ENCODE measurements around the gene POLN. TPM values are rescaled to one million over a fixed set of nuclear protein-coding genes. Genes with fewer than 3 reads are reported as not detected.

POLN gene
- total RNA-seq, 2 experiments from 2014 or later = 4.0 to 4.4 TPM

- H3K4me1 ChIP-seq (ENCODE audit: insufficient read depth, low read length, poor library complexity, severe bottlenecking) = no peaks in the 10 kb centered on the region
- ChIA-PET CTCF (ENCODE audit: unreplicated experiment) (no interaction called here), POLR2A (no interaction called here)
- no peak for DNase-seq (ENCODE audit: low spot score)
- H4K20me1 ChIP-seq (ENCODE audit: insufficient read depth, low read length) = no peaks in the 10 kb centered on the region
- BruUV-seq (replicated peaks) = no TSS peak
- no peaks in the 10 kb centered on the region for H3K79me2 ChIP-seq (ENCODE audit: insufficient read depth, low read depth, low read length)
- TF ChIP-seq EZH2phosphoT487 (IDR thresholded peaks at IDR 0.05; ENCODE audit: borderline replicate concordance, low read depth, low read length) = no peak
- TF ChIP-seq, protein P1, sequence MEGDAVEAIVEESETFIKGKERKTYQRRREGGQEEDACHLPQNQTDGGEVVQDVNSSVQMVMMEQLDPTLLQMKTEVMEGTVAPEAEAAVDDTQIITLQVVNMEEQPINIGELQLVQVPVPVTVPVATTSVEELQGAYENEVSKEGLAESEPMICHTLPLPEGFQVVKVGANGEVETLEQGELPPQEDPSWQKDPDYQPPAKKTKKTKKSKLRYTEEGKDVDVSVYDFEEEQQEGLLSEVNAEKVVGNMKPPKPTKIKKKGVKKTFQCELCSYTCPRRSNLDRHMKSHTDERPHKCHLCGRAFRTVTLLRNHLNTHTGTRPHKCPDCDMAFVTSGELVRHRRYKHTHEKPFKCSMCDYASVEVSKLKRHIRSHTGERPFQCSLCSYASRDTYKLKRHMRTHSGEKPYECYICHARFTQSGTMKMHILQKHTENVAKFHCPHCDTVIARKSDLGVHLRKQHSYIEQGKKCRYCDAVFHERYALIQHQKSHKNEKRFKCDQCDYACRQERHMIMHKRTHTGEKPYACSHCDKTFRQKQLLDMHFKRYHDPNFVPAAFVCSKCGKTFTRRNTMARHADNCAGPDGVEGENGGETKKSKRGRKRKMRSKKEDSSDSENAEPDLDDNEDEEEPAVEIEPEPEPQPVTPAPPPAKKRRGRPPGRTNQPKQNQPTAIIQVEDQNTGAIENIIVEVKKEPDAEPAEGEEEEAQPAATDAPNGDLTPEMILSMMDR (conservative IDR thresholded peaks at IDR 0.05; ENCODE audit: low read length) = no peak
- H3K9me2 ChIP-seq (ENCODE audit: insufficient read depth, low read length) = no peaks in the 10 kb centered on the region
- H3K4me2 ChIP-seq (ENCODE audit: low read length) = no peak overlapping the region
- H3K27ac ChIP-seq (ENCODE audit: low read depth, low read length, poor library complexity, severe bottlenecking) = no peak overlapping the region
- no peaks in the 10 kb centered on the region for H3K36me3 ChIP-seq (ENCODE audit: insufficient read depth, low read length)
- H3K4me3 ChIP-seq (ENCODE audit: low read depth, low read length, poor library complexity, severe bottlenecking) = no peak overlapping the region
- no peaks in the 10 kb centered on the region for H3K9me3 ChIP-seq (ENCODE audit: low read length)
- intact Hi-C loops (cut with micrococcal nuclease; ENCODE audit: unreplicated experiment) = no loop called here
- no peak overlapping the region for H2AFZ ChIP-seq (ENCODE audit: low read length)
These were observed 193.1 kb downstream of the POLN start for GRCh38 chr4:2048831-2049230.

DNA sequence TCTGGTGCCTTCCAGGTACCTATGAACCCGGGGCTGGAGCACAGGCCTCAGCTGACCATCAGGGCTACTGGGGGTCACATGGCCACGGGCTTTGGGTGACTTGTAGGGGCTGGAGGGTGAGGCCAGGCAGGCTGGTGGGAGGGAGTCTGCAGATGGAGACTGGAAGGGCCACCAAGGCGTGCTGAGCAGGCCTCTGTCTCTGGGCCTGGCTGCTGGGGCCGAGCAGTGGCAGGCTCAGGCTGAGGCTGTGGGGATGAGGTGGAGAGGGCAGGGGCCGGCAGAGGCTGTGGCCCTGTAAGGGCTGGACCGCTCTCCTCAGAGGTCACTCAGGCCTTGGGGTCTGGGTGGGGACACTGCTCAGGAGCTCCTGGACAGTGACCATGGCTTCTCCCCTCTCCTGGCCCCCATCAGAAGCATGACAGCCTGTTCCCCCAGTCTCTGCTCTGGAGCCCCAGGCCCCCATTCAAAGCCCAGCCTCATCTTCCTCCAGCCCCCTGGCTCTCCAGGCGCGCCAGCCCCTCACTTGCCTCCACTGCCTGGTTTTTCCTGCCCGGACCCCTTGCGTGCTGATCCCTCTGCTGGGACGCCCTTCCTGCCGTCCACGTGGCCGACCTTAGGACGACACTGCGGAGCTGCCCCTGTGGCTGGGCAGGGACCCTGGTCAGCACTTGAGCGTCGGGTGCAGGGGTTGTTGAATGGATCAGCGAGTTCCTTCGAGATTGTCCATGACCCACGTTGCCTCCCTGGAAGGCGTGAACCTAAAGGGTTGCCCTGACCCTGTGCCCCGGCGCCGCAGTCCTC, 193.9 kb downstream of the POLN start:
- Histone ChIP-seq H4K20me1 (ENCODE audit: insufficient read depth, low read length) (no peaks in the 10 kb centered on the region), H2AFZ (ENCODE audit: low read length) (no peak overlapping the region), H3K9me2 (ENCODE audit: insufficient read depth, low read length) (no peaks in the 10 kb centered on the region), H3K79me2 (ENCODE audit: insufficient read depth, low read depth, low read length) (no peaks in the 10 kb centered on the region), H3K4me2 (ENCODE audit: low read length) (no peak overlapping the region), H3K4me1 (ENCODE audit: insufficient read depth, low read length, poor library complexity, severe bottlenecking) (no peaks in the 10 kb centered on the region), H3K27ac (ENCODE audit: low read depth, low read length, poor library complexity, severe bottlenecking) (no peak overlapping the region), H3K36me3 (ENCODE audit: insufficient read depth, low read length) (no peaks in the 10 kb centered on the region), H3K4me3 (ENCODE audit: low read depth, low read length, poor library complexity, severe bottlenecking) (no peak overlapping the region), H3K9me3 (ENCODE audit: low read length) (no peaks in the 10 kb centered on the region)
- intact Hi-C loops (cut with micrococcal nuclease; ENCODE audit: unreplicated experiment) = no loop called here
- POLR2A ChIA-PET = no interaction called here
- no peak for DNase-seq (ENCODE audit: low spot score)
- CTCF ChIA-PET (ENCODE audit: unreplicated experiment) = no interaction called here
- TF ChIP-seq, protein P1 (conservative IDR thresholded peaks at IDR 0.05; ENCODE audit: low read length) = no peak
- no peak for TF ChIP-seq EZH2phosphoT487 (IDR thresholded peaks at IDR 0.05; ENCODE audit: borderline replicate concordance, low read depth, low read length)
- BruUV-seq (replicated peaks) = no TSS peak

DNA sequence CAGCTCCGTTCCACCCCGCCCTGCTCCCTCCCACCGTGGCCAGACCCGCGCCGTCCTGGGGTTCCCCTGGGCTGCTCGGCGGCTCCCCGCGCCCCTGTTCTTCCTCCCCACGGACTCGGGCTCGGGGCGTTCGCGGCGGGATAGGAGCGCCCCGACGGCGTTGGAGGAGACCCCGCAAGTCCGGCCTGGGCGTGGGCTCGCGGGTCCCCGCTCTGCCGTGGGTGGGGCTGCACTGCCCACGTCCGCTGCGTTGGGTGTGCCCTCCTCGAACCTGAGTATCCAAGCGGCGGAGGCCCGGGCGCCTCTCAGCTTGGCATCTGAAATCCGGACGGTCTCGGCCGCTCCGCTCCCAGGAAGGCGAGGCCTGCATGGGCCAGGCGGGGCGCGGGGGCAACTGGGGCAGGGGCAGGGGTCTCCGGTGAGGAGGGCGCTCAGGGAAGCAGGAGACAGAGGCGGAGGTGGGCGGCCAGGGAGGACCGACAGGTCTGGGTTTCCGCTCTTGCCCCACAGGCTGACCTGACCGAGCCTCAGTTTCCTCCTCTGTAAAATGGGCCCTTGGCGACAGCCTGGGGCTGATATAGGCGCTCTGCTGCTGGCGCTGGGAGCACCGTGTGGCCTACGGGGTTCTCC, 194.8 kb downstream of the POLN start:
- BruUV-seq (replicated peaks) = no TSS peak
- Histone ChIP-seq H3K4me1 (ENCODE audit: insufficient read depth, low read length, poor library complexity, severe bottlenecking) (peaks cover 4% of the 10 kb centered on the region), H3K4me3 (ENCODE audit: low read depth, low read length, poor library complexity, severe bottlenecking) (no peak overlapping the region), H3K27ac (ENCODE audit: low read depth, low read length, poor library complexity, severe bottlenecking) (no peak overlapping the region), H3K36me3 (ENCODE audit: insufficient read depth, low read length) (no peaks in the 10 kb centered on the region), H3K9me2 (ENCODE audit: insufficient read depth, low read length) (no peaks in the 10 kb centered on the region), H3K9me3 (ENCODE audit: low read length) (no peaks in the 10 kb centered on the region), H2AFZ (ENCODE audit: low read length) (no peak overlapping the region), H3K4me2 (ENCODE audit: low read length) (no peak overlapping the region), H3K79me2 (ENCODE audit: insufficient read depth, low read depth, low read length) (no peaks in the 10 kb centered on the region), H4K20me1 (ENCODE audit: insufficient read depth, low read length) (no peaks in the 10 kb centered on the region)
- POLR2A ChIA-PET = interaction anchor here (0.6 kb wide), 1 partner anchor 660 kb away, joined by 3 read pairs; no protein-coding TSS in a partner anchor
- no peak for DNase-seq (ENCODE audit: low spot score)
- intact Hi-C loops (cut with micrococcal nuclease; ENCODE audit: unreplicated experiment) = no loop called here
- no peak for TF ChIP-seq EZH2phosphoT487 (IDR thresholded peaks at IDR 0.05; ENCODE audit: borderline replicate concordance, low read depth, low read length)
- TF ChIP-seq, protein P1 (conservative IDR thresholded peaks at IDR 0.05; ENCODE audit: low read length) = no peak
- CTCF ChIA-PET (ENCODE audit: unreplicated experiment) = no interaction called here

All from OCI-LY7 (cell line).